Measurements from ENCODE around the gene PRMT6. TPM values are rescaled to one million over a fixed set of nuclear protein-coding genes. Genes with fewer than 3 reads are reported as not detected.
"Not testable (repeated sequence)": the region's sequence is repeated elsewhere in the genome, so short reads cannot be mapped to it uniquely, and the experiment has no call there.

Gene PRMT6
- polyA plus RNA-seq, 1 donor, result 21.7 TPM

DNA sequence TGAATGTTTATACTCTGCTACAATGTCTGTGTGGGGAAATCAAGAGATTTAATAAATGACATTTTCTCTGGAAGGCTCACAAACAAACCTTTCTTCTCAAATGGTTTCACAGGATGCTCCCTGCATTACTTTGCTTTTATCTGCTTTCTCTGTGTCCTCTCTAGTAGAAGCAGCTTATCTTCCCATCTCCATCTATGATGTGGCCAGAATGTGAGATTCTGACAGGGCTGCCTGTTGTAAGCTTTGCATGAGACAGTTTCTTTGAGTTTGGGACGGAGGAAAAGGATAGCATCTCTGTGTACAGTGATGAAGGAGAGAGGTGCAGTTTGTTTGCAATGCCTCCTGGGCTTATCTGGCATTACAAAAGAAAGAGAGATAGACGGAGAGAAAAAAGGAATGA lies 24.6 kb downstream of the PRMT6 start:
- no peaks in the 10 kb centered on the region for H3K27me3 ChIP-seq (ENCODE audit: control insufficient read depth, insufficient read depth, low read length)

DNA sequence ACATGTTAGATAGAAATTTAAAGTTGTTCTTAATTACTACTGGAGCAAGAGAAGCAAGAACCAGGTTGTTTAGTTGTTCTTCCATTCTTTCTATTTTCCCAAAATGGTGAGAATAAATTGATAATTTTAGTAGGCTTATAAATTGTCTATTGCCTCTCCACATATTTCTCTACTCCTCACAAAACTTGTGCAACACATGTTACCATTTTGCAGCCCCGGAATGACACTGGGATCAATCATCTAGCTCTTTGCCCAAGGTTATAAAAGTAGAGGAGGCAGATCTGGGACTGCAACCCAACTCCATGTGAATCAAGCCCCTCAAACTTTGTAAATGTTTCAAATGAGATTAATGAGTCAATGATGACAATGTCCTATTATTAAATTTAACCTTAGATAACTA lies 34.9 kb downstream of the PRMT6 start:
- H3K27me3 ChIP-seq (ENCODE audit: control insufficient read depth, insufficient read depth, low read length), result no peaks in the 10 kb centered on the region
- H3K4me1 ChIP-seq (ENCODE audit: control insufficient read depth, insufficient read depth, low read length), result no peaks in the 10 kb centered on the region
- no peaks in the 10 kb centered on the region for H3K36me3 ChIP-seq (ENCODE audit: control insufficient read depth, insufficient read depth, low read length)
- no peaks in the 10 kb centered on the region for H3K9me3 ChIP-seq (ENCODE audit: control insufficient read depth, low read depth, low read length)
- DNase-seq, result no peak
- WGBS (ENCODE audit: insufficient coverage, low lambda C conversion rate), result no CpG with 5 or more reads among the region's 1 CpG
- no peak overlapping the region for H3K27ac ChIP-seq (ENCODE audit: low read length)
- H3K4me3 ChIP-seq (ENCODE audit: low read length), result no peak overlapping the region

More for the DNA sequence above, 24.6 kb downstream of the PRMT6 start:
- WGBS (ENCODE audit: insufficient coverage, low lambda C conversion rate), result 59% methylated on average over 2 of the region's 2 CpGs
- Histone ChIP-seq H3K27ac (ENCODE audit: low read length) (no peak overlapping the region), H3K9me3 (ENCODE audit: control insufficient read depth, low read depth, low read length) (no peaks in the 10 kb centered on the region), H3K4me1 (ENCODE audit: control insufficient read depth, insufficient read depth, low read length) (no peaks in the 10 kb centered on the region), H3K4me3 (ENCODE audit: low read length) (no peak overlapping the region), H3K36me3 (ENCODE audit: control insufficient read depth, insufficient read depth, low read length) (no peaks in the 10 kb centered on the region)
- no peak for DNase-seq

DNA sequence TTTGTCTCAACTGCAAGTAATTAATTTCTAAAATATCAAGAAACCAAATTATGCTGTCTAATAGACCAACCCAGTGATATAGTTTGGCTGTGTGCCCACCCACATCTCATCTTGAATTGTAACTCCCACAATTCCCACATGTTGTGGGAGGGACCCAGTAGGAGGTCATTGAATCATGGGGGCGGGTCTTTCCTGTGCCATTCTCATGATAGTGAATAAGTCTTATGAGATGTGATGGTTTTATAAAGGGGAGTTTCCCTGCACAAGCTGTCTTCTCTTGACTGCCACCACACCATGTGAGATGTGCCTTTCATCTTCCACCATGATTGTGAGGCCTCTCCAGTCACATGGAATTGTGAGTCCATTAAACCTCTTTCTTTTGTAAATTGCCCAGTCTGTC lies 36.9 kb downstream of the PRMT6 start:
- not testable (repeated sequence) for H3K9me3 ChIP-seq (ENCODE audit: control insufficient read depth, low read depth, low read length); H3K4me1 ChIP-seq (ENCODE audit: control insufficient read depth, insufficient read depth, low read length); H3K36me3 ChIP-seq (ENCODE audit: control insufficient read depth, insufficient read depth, low read length); H3K27ac ChIP-seq (ENCODE audit: low read length); H3K4me3 ChIP-seq (ENCODE audit: low read length); DNase-seq; H3K27me3 ChIP-seq (ENCODE audit: control insufficient read depth, insufficient read depth, low read length)
- no CpG with 5 or more reads among the region's 1 CpG for WGBS (ENCODE audit: insufficient coverage, low lambda C conversion rate)

DNA sequence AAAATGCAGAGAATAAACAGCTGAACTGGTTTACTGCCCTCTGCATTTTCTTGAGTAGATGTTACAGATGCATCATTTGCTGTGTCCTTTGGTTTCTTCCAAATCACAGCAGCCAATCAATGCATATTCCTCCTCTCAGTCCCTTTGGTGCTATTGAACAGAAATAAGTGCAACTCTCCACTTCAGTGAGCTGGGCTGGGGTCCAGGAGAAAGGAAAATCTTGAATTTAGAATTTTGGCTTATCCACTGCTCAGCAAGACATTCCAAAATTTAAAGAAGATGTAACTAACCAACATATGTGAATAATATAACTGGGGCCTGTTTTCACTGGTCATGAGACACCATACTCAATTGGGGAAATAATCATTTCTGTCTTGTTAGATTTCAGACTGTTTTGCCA lies 39.2 kb downstream of the PRMT6 start:
- DNase-seq, result no peak
- Histone ChIP-seq H3K4me3 (ENCODE audit: low read length) (no peak overlapping the region), H3K36me3 (ENCODE audit: control insufficient read depth, insufficient read depth, low read length) (no peaks in the 10 kb centered on the region), H3K27me3 (ENCODE audit: control insufficient read depth, insufficient read depth, low read length) (no peaks in the 10 kb centered on the region), H3K4me1 (ENCODE audit: control insufficient read depth, insufficient read depth, low read length) (no peaks in the 10 kb centered on the region), H3K27ac (ENCODE audit: low read length) (no peak overlapping the region), H3K9me3 (ENCODE audit: control insufficient read depth, low read depth, low read length) (no peaks in the 10 kb centered on the region)

DNA sequence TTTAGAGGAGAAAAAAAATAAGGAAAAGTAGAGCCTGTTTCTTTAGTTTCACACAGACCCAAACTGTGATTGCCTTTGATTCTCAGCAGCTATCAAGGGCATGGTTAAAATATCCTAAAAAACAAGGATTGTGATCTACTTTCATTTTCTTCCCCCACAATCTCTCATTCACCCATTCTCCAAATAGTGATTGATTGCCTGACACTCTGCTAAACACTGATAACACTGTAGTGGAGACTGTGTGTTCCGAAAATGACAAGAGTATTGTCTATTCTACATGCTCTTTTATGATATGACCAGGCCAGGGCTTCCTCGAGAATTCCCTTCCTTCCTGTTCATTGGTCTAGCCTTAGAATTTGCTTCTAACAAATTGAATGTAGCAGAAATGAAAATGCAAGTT lies 40.2 kb downstream of the PRMT6 start:
- WGBS (ENCODE audit: insufficient coverage, low lambda C conversion rate), result 40% methylated on average over 1 of the region's 2 CpGs
- no peaks in the 10 kb centered on the region for H3K27me3 ChIP-seq (ENCODE audit: control insufficient read depth, insufficient read depth, low read length)
- no peak overlapping the region for H3K4me3 ChIP-seq (ENCODE audit: low read length)
- no peaks in the 10 kb centered on the region for H3K9me3 ChIP-seq (ENCODE audit: control insufficient read depth, low read depth, low read length)
- DNase-seq, result no peak
- H3K4me1 ChIP-seq (ENCODE audit: control insufficient read depth, insufficient read depth, low read length), result no peaks in the 10 kb centered on the region
- H3K36me3 ChIP-seq (ENCODE audit: control insufficient read depth, insufficient read depth, low read length), result no peaks in the 10 kb centered on the region
- H3K27ac ChIP-seq (ENCODE audit: low read length), result no peak overlapping the region

DNA sequence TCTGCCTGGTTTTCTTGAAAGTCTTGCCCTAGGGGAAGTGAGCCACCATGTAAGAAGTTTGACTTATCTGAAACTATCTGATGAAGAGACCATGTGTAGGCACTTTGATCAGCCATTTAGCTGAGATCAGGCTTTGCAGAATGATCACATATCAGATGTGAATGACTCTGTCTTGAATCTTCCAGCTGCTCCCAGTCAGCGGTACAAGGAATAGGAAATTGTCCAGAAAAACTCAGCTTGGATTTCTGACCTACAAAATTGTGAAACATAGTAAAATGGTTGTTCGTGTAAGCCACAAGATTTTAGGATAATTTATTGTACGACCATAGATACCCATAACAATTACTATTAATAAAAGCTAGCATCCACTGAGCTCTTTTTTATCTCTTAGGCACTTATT lies 42.5 kb downstream of the PRMT6 start:
- Histone ChIP-seq H3K4me1 (ENCODE audit: control insufficient read depth, insufficient read depth, low read length) (no peaks in the 10 kb centered on the region), H3K4me3 (ENCODE audit: low read length) (no peak overlapping the region), H3K27me3 (ENCODE audit: control insufficient read depth, insufficient read depth, low read length) (no peaks in the 10 kb centered on the region), H3K27ac (ENCODE audit: low read length) (no peak overlapping the region), H3K36me3 (ENCODE audit: control insufficient read depth, insufficient read depth, low read length) (no peaks in the 10 kb centered on the region), H3K9me3 (ENCODE audit: control insufficient read depth, low read depth, low read length) (no peaks in the 10 kb centered on the region)
- 93% methylated on average over 2 of the region's 3 CpGs for WGBS (ENCODE audit: insufficient coverage, low lambda C conversion rate)
- no peak for DNase-seq

DNA sequence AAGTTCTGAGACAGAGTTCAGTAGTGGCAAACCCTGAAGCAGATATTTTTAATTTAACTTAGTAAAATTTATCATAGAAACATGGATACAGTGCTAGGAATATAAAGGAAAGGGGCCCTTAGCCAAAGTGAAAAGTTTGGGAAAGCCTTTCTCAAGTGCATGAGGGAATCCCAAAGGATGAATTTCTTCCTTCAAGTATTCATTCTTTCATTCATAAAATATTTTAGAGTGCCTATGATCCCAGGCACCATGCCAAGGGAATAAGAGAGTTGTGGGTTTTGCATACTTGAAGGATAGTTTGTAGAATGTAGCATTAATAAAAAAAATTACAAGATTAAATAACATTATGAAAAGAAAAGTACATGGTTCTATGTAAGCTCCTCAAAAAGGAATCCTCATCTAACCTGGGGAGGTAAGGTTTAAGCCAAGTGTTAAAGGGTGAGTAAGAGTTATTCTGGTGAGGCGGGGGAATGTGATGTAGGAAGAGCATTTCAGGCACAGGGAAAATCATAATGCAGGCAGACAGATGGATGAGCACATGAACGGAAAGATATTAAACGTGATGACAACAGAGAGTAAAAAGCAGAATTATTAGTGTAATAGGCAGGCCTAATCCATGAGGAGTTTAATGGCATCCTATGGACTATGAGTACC lies 44.0 kb downstream of the PRMT6 start:
- no peak overlapping the region for H3K4me3 ChIP-seq (ENCODE audit: low read length)
- WGBS (ENCODE audit: insufficient coverage, low lambda C conversion rate), result 96% methylated on average over 3 of the region's 3 CpGs
- no peaks in the 10 kb centered on the region for H3K27me3 ChIP-seq (ENCODE audit: control insufficient read depth, insufficient read depth, low read length)
- H3K36me3 ChIP-seq (ENCODE audit: control insufficient read depth, insufficient read depth, low read length), result no peaks in the 10 kb centered on the region
- H3K4me1 ChIP-seq (ENCODE audit: control insufficient read depth, insufficient read depth, low read length), result no peaks in the 10 kb centered on the region
- no peak for DNase-seq
- no peak overlapping the region for H3K27ac ChIP-seq (ENCODE audit: low read length)
- no peaks in the 10 kb centered on the region for H3K9me3 ChIP-seq (ENCODE audit: control insufficient read depth, low read depth, low read length)

DNA sequence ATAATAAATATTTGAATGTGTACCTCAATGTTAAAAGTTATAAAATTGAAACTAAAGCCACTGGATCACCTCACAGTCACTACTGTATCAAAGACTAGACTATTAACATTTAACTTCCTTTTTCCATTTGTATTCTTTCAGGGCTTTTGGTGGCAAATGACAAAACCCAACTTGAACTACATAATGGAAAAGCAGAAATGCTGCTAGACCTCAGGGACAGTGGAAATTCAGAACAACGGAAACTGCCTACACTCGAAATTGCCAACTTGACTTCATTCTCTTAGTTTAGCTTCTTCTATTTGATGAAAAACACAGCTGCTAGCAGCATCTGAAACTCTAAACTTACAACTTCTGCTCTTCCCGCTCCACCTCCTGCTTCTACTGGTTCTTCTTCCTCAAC lies 49.4 kb downstream of the PRMT6 start:
- Histone ChIP-seq H3K4me3 (ENCODE audit: low read length) (no peak overlapping the region), H3K9me3 (ENCODE audit: control insufficient read depth, low read depth, low read length) (no peaks in the 10 kb centered on the region), H3K36me3 (ENCODE audit: control insufficient read depth, insufficient read depth, low read length) (no peaks in the 10 kb centered on the region), H3K27ac (ENCODE audit: low read length) (no peak overlapping the region), H3K4me1 (ENCODE audit: control insufficient read depth, insufficient read depth, low read length) (no peaks in the 10 kb centered on the region), H3K27me3 (ENCODE audit: control insufficient read depth, insufficient read depth, low read length) (no peaks in the 10 kb centered on the region)
- 100% methylated on average over 2 of the region's 3 CpGs for WGBS (ENCODE audit: insufficient coverage, low lambda C conversion rate)
- DNase-seq, result no peak

Other genes starting within 250 kb of the PRMT6 start
- gene NTNG1, start 84.4 kb downstream of the PRMT6 start, polyA plus RNA-seq, result 4.9 TPM

Measured in large intestine (tissue), 3 donors.